HG02938 (cell line): ENCODE data around the gene SLC6A18.

Experiments
- ATAC-seq: cut with Tn5 transposase; IDR thresholded peaks from one replicate; pipeline ENCODE4 v1.9.1; 2021; ENCODE audit warnings: mild to moderate bottlenecking, moderate library complexity; ENCODE audit not compliant: unreplicated experiment

SLC6A18 gene, protein sequence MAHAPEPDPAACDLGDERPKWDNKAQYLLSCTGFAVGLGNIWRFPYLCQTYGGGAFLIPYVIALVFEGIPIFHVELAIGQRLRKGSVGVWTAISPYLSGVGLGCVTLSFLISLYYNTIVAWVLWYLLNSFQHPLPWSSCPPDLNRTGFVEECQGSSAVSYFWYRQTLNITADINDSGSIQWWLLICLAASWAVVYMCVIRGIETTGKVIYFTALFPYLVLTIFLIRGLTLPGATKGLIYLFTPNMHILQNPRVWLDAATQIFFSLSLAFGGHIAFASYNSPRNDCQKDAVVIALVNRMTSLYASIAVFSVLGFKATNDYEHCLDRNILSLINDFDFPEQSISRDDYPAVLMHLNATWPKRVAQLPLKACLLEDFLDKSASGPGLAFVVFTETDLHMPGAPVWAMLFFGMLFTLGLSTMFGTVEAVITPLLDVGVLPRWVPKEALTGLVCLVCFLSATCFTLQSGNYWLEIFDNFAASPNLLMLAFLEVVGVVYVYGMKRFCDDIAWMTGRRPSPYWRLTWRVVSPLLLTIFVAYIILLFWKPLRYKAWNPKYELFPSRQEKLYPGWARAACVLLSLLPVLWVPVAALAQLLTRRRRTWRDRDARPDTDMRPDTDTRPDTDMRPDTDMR

DNA sequence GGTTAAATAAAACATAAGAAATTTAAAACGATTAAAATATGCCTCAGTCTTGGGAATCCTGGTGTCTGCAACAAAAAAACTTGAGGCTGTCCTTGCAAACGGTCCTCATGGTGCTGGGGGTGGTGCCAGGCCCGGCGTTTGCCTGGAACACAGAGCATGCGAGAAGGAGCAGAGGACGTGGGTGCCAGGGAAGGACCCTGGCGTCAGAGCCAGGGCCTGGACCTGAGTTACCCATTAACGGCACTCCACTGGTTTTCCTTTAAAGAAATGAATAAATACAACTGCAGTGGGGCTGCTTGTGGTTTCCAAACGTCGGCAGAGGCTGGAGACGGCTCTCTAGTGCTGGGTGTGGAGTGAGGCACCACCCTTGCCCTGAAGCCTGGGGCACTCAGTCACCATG lies at the start of gene SLC6A18:
Gene SLC6A18, plus strand, starts transcription at position 301 of the 400 bp plus-strand sequence. Its CDS starts 97 bp downstream, at position 398.
- no peak for ATAC-seq

DNA sequence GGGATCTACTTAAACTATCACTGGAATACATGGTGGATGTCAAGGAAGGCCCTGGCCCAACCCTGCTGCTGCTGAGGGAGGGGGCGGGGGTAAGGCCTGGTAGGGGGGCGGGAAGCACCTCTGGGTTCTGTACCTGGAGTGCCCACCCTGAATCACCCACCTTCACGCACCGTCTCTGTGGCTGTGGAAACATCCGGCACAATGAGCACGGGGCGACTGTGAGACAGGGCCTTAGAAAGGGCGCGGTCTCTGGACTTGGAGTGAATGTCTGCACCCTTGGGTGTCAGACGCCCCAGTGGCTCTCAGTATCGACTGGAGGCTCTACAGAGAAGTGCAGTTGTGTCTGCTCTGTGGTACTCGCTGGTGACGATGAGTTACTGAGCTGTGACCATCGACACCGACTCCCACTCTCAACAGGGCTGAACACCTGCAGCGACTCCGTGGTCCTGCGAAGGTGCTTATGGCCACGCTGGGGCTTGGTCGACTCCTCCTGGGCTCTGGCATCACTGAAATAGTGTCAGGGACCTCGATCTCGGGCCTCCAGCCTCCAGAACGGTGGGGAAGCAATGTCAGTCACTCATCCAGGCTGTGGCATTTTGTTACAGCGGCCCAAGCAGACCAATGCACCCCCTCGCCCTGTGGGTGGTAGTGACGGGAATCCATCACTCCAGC lies 49.2 kb upstream of the SLC6A18 start:
- ATAC-seq, result no peak

DNA sequence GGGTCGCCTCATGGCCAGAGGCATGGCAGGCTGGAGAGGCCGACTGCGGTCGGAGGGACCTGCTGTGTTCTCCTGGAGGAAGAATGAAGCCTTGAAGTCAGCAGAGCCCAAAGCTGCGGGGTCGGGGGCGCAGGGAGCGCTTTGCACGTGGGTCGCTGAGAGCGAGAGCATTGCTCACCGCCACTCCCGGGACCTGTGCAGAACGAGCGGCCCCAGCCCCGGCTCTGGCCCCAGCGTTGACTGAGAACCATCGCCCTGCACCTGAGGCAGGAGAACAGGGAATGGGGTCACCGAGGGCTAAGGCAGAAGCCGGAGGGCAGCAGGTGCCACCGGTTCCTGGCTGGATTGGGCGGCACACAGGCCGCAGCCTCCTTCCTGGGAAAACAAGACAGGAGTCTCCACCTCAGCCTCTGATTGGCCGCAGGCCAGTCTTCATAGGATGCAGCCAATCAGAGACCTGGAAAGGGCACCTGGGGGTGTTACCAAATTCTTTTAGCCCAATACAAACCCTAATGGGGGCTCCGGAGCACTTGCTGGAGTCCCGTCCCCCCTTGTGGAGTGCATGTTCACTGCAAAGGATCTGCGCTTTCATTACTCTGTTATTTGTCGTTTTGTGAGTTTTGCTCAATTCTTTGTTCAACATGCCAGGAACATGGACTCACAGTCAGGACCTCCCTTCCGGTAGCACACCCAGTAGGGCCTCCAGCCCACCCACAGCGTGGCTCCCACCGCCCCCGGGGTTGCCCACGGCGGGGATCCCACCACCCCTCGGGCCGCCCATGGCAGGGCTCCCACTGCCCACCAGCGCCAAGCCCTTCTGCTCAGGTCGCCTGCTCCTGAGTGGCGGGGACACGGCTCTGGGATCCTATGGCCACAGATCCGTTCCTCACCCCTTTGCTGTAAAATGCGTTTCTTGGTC lies 48.4 kb upstream of the SLC6A18 start:
- no peak for ATAC-seq

GRCh38 chr5:1177826-1178528 lies 47.2 kb upstream of the SLC6A18 start:
- ATAC-seq, result no peak

DNA sequence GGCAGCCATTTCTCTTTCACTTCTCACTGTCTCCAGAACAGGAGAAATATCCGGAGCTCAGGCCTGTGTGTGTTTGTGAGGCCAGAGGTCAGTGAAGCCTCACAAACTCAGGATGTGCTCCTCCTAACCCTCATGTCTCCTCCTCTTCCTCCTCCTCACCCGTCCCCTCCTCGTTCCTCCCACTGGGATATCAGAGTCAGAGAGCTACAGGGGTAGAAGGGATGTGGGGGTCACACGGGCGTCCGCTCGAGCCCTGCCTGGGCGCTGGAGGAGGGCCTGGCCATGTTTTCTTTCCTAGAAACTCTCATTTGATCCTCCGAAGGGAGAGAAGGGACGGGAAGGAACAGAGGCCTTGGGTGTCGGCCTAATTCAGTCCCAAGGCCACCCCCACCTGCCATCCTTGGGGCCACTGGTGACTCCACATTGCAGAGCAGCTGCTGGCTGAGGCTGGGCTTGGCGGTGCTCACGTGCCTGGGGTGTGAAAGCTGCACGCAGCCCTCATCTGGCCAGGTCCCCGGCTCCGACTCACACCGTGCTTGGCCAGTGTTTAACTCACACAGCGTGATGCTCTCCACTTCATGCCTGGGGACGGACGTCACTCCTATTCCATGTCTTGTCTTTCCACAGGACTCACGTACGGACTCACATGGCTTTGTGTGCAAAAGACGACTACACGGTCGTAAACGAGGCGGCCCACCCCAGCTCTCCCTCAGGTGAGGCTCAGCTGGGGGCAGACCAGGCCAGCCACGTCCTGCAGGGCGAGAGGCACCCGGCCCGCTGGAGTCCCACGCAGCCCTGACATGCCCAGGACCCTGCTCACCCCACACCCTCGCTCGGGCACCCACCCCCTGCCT lies 46.4 kb upstream of the SLC6A18 start:
- ATAC-seq, result no peak

DNA sequence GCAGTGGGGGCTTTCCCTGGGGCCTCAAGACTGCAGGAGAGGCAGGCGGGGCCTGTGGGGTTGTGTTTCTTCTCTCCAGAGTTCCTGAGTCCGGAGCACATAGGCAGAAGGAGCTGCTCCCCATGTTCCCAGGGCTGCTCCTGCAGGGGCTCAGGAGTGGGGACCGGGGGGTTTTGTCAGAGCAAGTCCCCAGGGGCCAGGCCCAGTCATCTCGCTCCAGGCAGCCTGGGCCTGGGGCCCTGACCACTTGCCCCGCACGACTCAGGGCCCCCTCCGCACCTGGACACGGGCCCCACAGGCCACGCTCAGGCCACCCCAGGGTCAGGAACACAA lies 45.8 kb upstream of the SLC6A18 start:
- ATAC-seq, result no peak

GRCh38 chr5:1180096-1180495 lies 45.1 kb upstream of the SLC6A18 start:
- ATAC-seq, result no peak

GRCh38 chr5:1180841-1181271 lies 44.3 kb upstream of the SLC6A18 start:
- no peak for ATAC-seq

DNA sequence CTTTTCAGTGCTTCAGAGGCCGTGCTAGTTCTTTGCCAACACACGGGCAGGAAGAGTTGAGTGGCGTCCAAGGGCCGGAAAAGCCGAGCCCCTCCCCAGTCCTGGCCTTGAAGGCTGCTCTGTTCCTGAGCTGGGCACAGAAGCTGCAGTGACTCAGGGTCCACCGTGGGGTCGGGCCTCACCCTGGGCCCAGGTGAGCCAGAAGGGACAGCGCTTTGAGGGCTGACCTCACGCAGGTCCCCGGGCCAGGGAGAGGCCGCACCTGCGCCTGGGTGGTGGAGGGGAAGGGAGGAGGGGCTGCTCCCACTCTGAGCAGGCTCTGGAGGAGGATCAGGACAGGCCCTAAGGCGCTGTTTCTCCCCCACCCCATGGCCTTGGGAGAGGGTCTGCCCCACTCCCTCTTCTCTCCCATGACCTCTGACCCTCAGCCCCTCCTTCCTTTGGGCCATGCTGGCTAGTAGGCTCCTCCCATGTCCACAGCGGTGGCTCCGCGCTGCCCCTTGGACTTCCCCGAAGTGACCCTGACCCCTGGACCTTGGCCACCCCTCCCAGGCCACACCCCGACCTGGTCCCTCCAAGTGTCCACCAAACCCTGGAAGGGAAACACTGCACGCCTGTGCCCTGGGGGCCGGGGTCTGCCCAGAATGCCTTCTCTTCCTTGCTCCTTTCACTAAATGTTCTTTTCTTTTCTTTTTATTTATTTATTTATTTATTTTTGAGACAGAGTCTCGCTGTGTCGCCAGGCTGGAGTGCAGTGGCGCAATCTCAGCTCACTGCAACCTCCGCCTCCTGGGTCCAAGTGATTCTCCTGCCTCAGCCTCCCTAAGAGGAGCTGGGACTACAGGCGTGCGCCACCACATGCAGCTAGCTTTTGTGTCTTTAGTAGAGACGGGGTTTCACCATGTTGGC lies 43.5 kb upstream of the SLC6A18 start:
- ATAC-seq, result no peak

- ATAC-seq, result no peak
These were observed 42.9 kb upstream of the SLC6A18 start for GRCh38 chr5:1182360-1182632.

- no peak for ATAC-seq
These were observed 42.4 kb upstream of the SLC6A18 start for GRCh38 chr5:1182633-1183423.

DNA sequence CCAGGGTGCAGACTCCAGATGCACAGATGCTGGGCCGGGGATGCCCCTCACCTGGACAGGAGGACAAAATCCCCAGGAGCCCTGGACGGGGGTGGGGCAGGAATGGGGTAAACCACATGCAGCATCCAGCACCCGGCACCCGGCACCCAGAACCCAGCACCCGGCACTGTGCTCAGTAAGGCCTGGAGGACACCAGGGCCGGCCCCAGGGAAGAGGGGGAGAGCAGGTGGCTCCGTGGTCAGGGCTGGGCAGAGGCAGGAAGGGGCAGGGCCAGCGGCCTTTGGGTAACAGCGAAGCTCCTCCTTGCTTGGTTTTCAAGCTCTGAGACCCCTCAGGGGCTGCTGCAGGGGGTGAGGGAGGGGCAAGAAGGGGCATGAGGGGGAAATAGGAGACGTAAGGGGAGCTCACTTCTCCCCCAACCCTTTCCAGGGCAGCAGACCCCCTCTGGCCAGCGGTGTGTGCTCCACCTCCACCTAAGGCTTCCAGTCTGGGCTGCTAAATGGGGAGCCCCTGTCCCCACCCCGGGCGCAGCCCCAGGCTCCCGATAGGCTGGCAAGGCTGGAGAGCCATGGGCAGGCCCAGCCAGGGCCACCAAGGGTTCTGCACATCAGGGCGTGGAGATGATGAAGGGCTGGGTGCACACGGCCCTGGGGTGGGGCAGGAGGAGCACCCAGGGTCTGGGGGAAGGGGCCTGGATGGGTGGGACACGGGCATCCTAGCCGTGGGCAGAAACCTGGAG lies 41.6 kb upstream of the SLC6A18 start:
- ATAC-seq, result no peak

- ATAC-seq, result no peak
These were observed 41.1 kb upstream of the SLC6A18 start for GRCh38 chr5:1184163-1184470.

DNA sequence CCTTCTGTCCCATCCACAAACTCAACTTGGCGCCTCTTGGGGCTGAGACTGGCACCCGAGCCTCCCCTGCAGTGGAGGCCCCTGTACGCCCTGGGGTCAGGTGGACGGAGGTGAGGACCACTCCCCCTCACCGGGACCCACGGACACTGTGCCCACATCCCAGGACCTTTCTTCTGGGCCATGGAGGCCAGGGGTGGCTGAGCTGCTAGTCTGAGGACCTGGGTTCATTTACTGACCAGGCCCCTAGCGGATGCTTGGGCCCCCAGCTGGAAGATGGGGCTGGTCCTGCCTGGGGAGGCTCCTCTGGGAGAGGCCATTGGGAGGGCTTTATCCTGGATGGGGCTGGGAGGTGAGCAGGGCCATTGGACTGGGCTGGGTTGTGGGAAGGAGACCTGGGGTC lies 40.7 kb upstream of the SLC6A18 start:
- no peak for ATAC-seq

DNA sequence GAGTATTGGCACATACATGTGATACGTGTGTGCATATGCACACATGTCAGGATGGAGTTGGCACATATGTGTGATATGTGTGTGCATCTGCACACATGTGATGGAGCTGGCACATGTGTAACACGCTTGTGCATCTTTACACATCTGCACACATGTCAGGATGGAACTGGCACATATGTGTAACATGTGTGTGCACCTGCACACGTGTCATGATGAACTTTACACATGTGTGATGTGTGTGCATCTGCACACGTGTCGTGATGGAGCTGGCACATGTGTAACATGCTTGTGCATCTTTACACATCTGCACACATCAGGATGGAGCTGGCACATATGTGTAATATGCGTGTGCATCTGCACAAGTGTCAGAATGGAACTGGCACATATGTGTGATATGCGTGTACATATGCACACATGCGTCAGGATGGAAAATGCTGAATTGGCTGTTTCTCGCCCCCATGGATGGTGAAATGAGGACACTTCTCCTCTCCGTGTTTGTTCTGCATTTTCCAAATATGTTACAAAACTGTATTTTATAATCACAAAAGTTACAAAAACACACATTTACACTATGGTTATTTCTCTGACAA lies 40.0 kb upstream of the SLC6A18 start:
- ATAC-seq, result no peak

DNA sequence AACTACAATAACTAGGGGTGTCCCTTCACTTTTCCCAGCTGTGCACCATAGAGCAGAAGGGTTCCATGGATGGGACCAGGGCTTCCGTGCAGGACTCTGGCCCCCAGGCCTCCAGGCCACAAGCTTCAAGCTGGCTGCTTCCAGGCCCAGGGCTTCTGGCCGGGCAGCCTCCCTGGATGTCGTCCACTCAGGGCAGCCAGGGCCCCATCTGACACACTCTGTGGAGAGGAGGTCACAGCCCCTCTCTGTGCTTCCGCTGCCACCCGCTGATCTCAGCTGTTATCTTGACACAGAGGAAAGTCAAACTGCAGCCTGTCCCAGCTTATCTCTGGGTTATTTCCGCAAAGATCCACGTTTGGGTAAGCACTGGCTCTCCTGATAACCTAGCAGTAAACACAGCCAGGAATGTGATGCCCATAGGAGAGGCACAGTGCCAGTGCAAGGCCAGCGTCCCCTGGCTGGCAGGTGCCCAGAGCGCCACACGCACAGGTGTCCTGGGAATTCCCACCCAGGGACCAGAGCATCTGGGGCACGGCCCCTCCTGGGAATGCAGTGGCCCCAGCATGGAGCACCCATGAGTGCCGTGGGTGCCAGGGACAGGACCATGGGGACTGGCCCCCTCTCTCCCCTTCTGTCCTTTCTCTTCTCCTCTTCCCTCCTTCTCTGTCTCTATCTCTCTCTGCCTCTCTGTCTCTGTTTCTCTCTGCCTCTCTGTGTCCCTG lies 39.4 kb upstream of the SLC6A18 start:
- no peak for ATAC-seq
